Thyroid gland (tissue), 4 donors: ENCODE data around the gene RAVER2.

Experiments used
- POLR2A ChIP-seq, 2 donors: fragments of 450-650 bp; IDR thresholded peaks; one replicate each; pipeline ENCODE4 v1.6.1; 2017; ENCODE audit warnings: antibody characterized with exemption in 2 of 2, mild to moderate bottlenecking in 2 of 2, moderate library complexity in 1 of 2
- TF ChIP-seq, protein P1 (sequence below), 6 experiments: fragments of 200-600 bp in 3 of 6; fragments of 450-650 bp in 3 of 6; sonication (generic) in 3 of 6; IDR thresholded peaks; one replicate each; pipeline ENCODE4 v1.5.1; 2016 to 2019; ENCODE audit warnings: antibody characterized with exemption in 6 of 6, mild to moderate bottlenecking in 2 of 6, inconsistent platforms in 1 of 6, moderate library complexity in 1 of 6

DNA sequence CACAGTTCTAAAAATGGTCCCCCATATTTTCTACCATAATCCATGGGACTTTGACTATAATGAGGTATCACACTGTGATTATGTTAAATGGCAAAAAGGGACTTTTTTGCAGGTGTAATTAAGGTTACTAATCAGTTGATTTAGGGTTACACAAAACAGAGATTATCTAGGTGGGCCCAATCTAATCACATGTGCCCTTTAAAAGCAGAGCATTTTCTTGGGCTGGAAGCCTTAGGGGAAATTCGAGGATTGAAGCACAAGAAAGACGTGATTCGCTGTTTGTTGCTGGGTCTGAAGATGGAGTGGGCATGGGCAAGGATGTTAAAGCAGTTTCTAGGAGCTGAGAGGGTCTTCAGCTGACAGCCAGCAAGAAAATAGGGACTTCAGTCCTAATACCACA is 13.4 kb downstream of the RAVER2 start:
- TF ChIP-seq POLR2A (IDR thresholded peaks at IDR 0.05) = no peak
- TF ChIP-seq, protein P1, sequence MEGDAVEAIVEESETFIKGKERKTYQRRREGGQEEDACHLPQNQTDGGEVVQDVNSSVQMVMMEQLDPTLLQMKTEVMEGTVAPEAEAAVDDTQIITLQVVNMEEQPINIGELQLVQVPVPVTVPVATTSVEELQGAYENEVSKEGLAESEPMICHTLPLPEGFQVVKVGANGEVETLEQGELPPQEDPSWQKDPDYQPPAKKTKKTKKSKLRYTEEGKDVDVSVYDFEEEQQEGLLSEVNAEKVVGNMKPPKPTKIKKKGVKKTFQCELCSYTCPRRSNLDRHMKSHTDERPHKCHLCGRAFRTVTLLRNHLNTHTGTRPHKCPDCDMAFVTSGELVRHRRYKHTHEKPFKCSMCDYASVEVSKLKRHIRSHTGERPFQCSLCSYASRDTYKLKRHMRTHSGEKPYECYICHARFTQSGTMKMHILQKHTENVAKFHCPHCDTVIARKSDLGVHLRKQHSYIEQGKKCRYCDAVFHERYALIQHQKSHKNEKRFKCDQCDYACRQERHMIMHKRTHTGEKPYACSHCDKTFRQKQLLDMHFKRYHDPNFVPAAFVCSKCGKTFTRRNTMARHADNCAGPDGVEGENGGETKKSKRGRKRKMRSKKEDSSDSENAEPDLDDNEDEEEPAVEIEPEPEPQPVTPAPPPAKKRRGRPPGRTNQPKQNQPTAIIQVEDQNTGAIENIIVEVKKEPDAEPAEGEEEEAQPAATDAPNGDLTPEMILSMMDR (IDR thresholded peaks at IDR 0.05) = no peak
